Smooth muscle cell of the umbilical artery (primary cell): ENCODE data around the gene GNG3. TPM values are rescaled to one million over a fixed set of nuclear protein-coding genes. Genes with fewer than 3 reads are reported as not detected.

Source experiments
- total RNA-seq: library from RNA; depleted of rRNA; stranded (reverse); fragments of >200 nt; gene quantifications from 2 replicates; pipeline ENCODE4 v1.2.3, GENCODE V29; 2014

Gene GNG3
- total RNA-seq = not detected in 2 replicates

DNA sequence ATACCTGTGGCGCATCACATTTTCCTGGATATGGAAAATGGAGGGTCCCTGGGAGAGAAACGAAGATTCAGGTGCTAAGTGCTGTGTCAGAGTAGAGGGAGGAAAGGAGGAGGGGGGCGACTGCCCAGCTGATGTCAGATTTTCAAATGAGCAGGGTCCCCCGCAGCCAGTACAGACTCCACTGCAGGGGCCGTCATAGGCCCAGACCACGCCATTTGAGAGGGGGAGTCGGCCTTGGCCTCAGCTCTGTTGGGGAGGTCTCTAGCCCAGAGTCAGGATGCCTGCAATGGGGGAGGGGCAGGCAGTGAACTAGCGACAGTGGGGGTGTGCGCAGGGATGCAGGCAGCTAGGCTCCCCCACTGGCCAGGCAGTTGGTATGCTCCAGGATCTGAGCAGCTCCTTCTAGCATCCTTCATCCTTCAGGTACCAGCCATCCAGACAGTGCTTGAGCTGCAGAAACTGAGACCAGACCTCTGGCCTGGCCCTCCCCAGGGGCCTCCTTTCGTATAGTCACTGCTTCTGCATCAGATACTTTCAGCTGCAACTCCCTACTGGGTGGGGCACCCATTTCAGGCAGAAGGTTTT, at the start of gene GNG3, which contains the start of gene BSCL2:
Gene GNG3, plus strand, starts transcription at position 400 of the 585 bp plus-strand sequence. CDS start 620 bp downstream, outside the sequence.
Gene BSCL2, minus strand, starts transcription at position 148 of the 585 bp plus-strand sequence. CDS start 229 bp downstream, outside the sequence.

DNA sequence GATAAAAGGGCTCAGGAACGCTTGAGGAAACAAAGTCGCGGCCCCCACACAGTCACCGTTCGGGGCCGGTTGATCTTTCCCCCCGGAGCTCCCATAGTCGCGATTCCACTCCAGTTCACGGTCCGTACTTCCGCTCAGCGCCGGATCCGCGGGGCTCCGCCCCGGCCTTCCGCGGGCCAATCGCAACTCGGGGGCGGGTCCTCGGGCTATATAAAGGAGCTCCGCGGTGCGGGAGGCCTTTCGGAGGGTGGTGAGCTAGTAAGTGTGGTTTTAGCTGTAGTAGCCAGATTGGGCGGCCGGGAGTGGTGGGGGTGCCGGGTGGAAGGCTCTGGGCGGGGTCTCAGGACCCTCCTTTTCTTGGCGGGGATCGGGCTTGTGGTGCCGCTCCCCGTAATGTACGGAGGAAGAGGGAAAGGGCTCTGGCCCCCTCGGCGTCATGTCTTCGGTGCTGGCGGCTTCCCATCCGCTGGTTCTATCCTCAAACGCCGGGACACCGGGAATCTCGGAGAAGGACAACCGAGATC, 42.3 kb upstream of the GNG3 start, which contains the start of the genes C11orf98 and CSKMT:
Gene C11orf98, minus strand, starts transcription at position 136 of the 524 bp plus-strand sequence. Its CDS starts 41 bp downstream, at position 95.
Gene CSKMT, plus strand, starts transcription at position 238 of the 524 bp plus-strand sequence. CDS start 568 bp downstream, outside the sequence.

DNA sequence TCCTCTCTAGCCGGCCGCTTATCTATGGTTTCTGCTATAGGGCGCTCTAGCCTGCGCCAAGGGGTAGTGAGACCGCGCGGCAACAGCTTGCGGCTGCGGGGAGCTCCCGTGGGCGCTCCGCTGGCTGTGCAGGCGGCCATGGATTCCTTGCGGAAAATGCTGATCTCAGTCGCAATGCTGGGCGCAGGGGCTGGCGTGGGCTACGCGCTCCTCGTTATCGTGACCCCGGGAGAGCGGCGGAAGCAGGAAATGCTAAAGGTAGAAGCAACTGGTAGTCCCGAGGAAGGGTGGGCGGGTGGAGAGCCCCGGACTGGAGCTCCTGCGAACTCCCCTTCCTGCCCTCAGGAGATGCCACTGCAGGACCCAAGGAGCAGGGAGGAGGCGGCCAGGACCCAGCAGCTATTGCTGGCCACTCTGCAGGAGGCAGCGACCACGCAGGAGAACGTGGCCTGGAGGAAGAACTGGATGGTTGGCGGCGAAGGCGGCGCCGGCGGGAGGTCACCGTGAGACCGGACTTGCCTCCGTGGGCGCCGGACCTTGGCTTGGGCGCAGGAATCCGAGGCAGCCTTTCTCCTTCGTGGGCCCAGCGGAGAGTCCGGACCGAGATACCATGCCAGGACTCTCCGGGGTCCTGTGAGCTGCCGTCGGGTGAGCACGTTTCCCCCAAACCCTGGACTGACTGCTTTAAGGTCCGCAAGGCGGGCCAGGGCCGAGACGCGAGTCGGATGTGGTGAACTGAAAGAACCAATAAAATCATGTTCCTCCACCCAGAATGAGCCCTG, 35.7 kb upstream of the GNG3 start, which contains the start of the genes LBHD1 and UQCC3:
Gene LBHD1, minus strand, starts transcription at position 660 of the 782 bp plus-strand sequence. CDS start 2,236 bp downstream, outside the sequence.
Gene UQCC3, plus strand, starts transcription at position 66 of the 782 bp plus-strand sequence. Its CDS starts 73 bp downstream, at position 139.

DNA sequence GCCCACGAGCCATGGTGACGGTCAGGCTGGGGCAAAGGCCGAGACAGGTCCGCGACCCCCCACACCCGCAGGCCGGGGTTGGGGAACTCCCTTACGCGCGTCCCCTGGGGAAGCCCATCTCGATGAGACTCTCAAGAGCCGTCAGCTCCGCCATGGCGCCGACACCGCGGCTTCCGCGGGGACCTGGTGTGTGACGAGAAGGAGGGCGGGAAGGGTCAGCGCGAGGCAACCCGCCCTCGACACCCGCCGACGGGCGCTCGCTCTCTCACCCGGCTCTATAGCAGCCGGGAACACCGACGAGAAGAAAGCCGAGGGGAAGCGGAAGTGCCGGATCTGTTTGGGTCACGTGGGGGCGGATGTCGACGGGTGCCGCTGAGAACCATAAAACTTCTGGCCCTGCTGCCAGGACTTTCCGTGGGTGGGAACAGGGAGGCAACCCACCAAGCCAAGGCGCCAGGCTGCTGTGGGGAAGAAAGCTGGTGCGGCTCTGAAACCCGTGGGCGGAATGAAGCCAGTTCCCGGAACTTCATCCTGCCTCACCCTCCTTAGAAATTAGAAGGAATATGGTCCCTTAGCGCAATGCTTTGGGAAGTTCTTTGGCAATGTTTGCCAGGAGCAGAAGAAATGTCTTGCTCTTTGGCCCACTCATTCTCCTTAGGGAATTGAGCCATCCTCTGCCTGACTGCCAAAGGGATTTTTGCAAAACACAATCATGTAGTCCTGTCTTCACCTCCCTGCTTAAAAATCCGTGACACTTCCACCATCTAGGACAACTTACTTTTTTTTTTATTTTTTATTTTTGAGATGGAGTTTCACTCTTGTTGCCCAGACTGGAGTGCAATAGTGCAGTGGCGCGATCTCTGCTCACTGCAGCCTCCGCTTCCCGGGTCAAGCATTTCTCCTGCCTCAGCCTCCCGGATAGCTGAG, 28.4 kb upstream of the GNG3 start, which contains the start of gene UBXN1:
Gene UBXN1, minus strand, starts transcription at position 304 of the 927 bp plus-strand sequence. Its CDS starts 150 bp downstream, at position 154.

DNA sequence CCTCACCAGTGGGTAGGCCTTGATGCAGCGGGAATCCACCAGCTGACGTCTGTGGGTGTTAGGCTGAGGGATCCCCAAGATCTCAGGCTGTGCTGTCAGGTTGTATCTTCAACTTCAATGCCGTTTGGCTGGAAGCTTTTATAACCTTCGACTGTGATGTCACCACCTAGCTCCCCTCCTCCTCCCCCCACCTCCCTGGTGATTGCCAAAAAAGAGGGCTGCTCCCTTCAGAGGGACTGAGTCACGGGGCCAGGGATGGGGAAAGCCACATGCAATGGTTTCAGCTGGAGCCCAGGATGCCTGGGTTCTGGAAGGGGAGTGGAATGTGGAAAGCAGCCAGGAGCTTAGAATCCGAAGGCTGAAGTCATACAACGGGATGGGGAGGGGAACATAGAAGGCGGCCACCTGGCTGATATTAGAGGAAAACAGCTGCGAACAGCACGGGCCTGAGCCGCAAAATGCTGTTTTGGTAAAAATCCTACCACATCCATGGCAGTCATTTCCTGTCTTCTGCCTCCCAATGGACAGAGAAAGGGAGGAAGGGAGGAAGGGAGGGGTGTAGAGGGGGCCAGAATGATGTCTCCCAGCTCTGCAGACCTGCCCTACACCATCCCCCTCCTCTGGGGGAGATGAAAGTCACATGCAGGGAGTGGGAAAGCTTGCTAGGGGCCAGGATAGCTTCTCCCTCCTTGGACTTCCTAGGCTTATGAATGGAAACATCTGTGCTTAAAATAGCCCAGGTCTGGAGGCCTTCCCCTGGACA, 17.9 kb upstream of the GNG3 start, which contains the start of gene LRRN4CL:
Gene LRRN4CL, minus strand, starts transcription at position 110 of the 763 bp plus-strand sequence. CDS start 1,022 bp downstream, outside the sequence.

DNA sequence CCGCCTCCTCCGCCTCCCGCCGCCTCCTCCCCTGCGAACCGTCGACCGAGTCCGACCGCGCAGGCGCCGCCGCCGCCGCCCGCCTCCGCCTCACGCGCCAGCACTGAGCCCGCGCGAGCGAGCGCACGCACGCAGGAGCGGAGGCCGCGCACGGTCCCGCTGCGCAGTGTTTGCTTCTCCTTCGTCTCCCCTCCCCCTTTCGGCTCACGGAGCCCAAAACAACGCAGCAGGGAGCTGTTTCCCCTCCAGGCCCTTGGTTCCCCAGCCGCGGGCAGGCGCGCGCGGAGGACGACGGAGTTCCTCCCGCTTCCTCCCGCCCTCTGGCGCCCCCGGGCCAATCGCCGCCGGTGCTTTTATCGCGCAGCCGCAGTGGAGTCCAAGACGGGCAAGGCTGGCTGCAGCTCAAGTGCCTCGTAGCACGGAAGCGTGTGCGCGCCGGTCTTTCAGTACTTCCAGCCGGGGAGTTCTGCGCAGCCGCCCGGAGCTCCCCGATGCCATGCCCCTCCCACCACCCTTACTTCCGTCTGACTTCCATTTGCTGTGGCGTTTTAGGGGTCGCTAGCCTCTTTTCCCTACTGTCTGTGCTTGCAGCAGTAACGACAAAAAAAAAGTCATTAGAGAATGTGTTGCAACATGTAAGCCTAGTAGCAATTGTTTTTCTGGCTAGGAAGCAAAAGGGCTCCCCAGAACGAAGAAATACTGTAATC, 19.8 kb downstream of the GNG3 start, which contains the start of gene HNRNPUL2:
Gene HNRNPUL2, minus strand, starts transcription at position 293 of the 707 bp plus-strand sequence. CDS start 301 bp downstream, outside the sequence.

DNA sequence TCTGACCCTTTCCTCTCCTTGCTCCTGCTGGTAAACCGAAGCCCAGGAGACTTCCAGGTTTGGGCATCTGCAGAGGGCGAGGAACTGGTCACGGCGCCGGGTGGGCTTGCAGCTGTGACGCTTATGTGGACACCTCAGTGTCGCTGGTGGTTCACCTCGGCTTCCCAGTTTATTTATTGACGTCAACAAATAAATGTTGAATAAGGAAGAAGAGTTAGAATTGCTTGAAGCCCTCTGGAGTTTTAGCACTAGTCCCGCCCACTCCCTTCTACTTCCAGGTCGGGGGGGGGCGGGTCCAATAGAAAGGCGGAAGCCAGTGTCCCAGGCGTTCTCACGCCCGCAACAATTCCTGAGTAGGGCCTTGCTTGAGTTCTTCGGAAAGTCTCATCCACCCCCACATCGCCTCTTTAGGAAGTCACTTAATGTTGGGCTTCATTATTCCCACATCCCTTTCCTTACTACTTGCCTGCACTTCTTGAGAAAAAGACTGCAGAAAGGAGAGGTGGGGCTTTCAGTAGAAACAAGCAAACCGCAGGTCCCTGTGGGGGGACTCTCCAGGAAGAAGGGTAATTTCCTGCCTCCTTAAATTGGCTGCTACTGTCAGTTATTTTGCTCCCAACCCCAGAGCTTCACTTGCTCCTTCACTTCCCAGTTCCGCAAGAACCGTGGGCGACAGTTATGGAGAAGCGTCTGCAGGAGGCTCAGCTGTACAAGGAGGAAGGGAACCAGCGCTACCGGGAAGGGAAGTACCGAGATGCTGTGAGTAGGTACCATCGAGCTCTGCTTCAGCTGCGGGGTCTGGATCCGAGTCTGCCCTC, 20.9 kb downstream of the GNG3 start, which contains the start of gene TTC9C:
Gene TTC9C, plus strand, starts transcription at position 316 of the 818 bp plus-strand sequence. Its CDS starts 363 bp downstream, at position 679.

DNA sequence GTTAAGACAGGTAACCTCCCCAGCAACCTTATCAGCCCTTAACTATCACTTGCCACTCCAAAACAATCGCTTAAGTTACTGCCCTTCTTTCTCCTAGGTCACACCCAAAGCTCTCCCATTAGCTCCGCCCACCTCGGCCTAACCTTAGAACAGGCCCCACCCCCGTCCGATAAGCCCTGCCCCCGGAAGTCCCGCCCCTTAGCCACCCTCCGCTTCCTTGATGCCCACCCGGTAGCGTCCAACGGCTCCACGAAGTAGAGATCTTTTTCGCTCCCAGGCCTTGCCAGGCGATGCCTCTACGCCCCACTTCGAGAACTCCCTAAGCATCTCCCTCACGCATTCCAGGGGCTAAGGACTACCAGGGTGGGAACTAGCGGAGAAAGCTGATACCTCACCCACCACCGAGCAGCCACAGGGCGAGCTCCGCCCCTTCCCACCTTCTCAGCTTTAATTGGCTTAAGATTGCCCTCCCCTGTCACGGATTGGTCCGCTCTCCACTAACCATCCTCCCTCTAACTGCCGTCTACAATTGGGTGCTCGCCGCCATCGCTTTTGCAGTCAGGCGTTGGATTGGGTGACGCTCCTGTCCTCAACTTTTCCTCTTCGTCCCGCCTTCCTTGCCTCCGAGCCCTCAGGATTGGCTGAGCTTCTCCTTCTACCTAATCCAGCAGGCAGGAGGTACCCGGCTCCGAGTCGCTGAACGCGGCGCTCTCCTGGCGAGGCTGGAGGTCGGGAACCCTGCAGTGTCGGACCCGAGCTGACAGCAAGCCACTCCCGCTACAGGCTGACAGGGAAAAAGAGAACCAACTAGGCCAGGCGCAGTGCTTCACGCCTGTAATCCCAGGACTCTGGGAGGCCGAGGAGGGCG, 46.5 kb downstream of the GNG3 start, which contains the start of gene ZBTB3:
Gene ZBTB3, minus strand, starts transcription at position 425 of the 868 bp plus-strand sequence. CDS start 496 bp downstream, outside the sequence.

Other genes with a start within 250 kb of the GNG3 start
- gene AHNAK, start 160.9 kb upstream of the GNG3 start, total RNA-seq = 313 and 660 TPM in 2 replicates
- 1,165 and 1,500 TPM in 2 replicates for gene EEF1G, start 133.8 kb upstream of the GNG3 start, total RNA-seq
- 6.5 and 10.7 TPM in 2 replicates for gene TUT1, start 116.2 kb upstream of the GNG3 start, total RNA-seq
- 92.3 and 107 TPM in 2 replicates for gene MTA2, start 105.8 kb upstream of the GNG3 start, total RNA-seq
- gene EML3, start 94.9 kb upstream of the GNG3 start, total RNA-seq = 24.5 and 24.6 TPM in 2 replicates
- 2.5 and 3.9 TPM in 2 replicates for gene ROM1, start 94.4 kb upstream of the GNG3 start, total RNA-seq
- 61.5 and 63.5 TPM in 2 replicates for gene B3GAT3, start 85.7 kb upstream of the GNG3 start, total RNA-seq
- gene GANAB, start 61.1 kb upstream of the GNG3 start, total RNA-seq = 505 and 539 TPM in 2 replicates
- 19.6 and 27.1 TPM in 2 replicates for gene INTS5, start 54.4 kb upstream of the GNG3 start, total RNA-seq
- gene C11orf98, start 42.5 kb upstream of the GNG3 start, total RNA-seq = 17.2 and 17.9 TPM in 2 replicates
- 3.5 and 7.4 TPM in 2 replicates for gene CSKMT, start 42.4 kb upstream of the GNG3 start, total RNA-seq
- 3.8 and 6.8 TPM in 2 replicates for gene UQCC3, start 36.0 kb upstream of the GNG3 start, total RNA-seq
- gene LBHD1, start 35.4 kb upstream of the GNG3 start, total RNA-seq = 4.5 and 4.6 TPM in 2 replicates
- gene UBXN1, start 28.6 kb upstream of the GNG3 start, total RNA-seq = 77.0 and 96.5 TPM in 2 replicates
- gene LRRN4CL, start 18.1 kb upstream of the GNG3 start, total RNA-seq = 0.23 and 0.59 TPM in 2 replicates
- 41.1 and 119 TPM in 2 replicates for gene BSCL2, start 252 bp upstream of the GNG3 start, total RNA-seq
- gene HNRNPUL2, start 19.8 kb downstream of the GNG3 start, total RNA-seq = 14.3 and 18.0 TPM in 2 replicates
- 29.4 and 32.7 TPM in 2 replicates for gene TTC9C, start 20.8 kb downstream of the GNG3 start, total RNA-seq
- 8.2 and 11.9 TPM in 2 replicates for gene ZBTB3, start 46.5 kb downstream of the GNG3 start, total RNA-seq
- gene POLR2G, start 53.9 kb downstream of the GNG3 start, total RNA-seq = 39.2 and 59.7 TPM in 2 replicates
- gene TAF6L, start 63.7 kb downstream of the GNG3 start, total RNA-seq = 15.6 and 23.8 TPM in 2 replicates
- gene TMEM179B, start 79.7 kb downstream of the GNG3 start, total RNA-seq = 28.9 and 42.5 TPM in 2 replicates
- gene TMEM223, start 84.3 kb downstream of the GNG3 start, total RNA-seq = 16.1 and 22.6 TPM in 2 replicates
- 21.1 and 49.2 TPM in 2 replicates for gene NXF1, start 97.8 kb downstream of the GNG3 start, total RNA-seq
- 35.9 and 36.6 TPM in 2 replicates for gene STX5, start 124.4 kb downstream of the GNG3 start, total RNA-seq
- gene TEX54, start 125.2 kb downstream of the GNG3 start, total RNA-seq = not detected in 2 replicates
- gene WDR74, start 131.9 kb downstream of the GNG3 start, total RNA-seq = 36.8 and 53.0 TPM in 2 replicates
- 121 and 217 TPM in 2 replicates for gene SLC3A2, start 173.2 kb downstream of the GNG3 start, total RNA-seq
- gene CHRM1, start 213.7 kb downstream of the GNG3 start, total RNA-seq = not detected in 2 replicates